Measurements from ENCODE around the gene FBXO36.
"Not testable (repeated sequence)": the region's sequence is repeated elsewhere in the genome, so short reads cannot be mapped to it uniquely, and the experiment has no call there.

FBXO36 gene

DNA sequence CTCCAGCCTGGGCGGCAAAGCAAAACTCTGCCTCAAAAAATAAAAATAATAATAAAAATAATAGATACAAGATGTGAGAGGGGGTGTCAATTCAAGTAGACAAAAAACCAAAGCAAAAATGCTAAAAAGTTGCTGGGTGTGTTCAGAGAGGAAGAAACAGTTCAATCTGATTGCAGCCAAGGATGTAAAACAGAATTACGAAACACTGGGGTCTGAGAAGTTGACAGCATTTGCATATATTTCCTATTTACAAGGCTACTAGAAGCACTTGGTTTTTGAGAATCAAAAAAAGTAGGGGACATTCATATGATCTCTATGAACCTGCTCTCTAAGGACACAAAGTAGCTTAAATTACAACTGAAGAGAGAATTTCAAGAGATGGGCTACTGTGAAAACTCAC is 8.1 kb upstream of the FBXO36 start:
- no peak for DNase-seq

DNA sequence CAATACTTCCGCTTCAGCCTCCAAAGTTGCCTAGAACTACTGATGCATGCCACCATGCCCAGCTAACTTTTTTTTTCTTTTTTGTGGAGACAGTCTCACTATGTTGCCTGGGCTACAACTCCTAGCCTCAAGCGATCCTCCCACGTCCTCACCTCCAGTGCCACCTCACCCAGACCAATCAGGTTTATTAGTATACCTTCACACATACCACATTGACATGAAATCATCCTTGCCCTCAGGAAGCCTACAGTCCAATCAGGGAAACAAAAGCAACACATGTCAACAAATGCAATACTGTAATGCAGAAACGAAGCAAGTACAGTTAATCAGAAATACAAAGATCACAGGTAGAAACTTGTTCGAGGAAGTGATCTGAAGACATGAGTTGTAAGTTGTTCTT is 4.5 kb upstream of the FBXO36 start:
- DNase-seq = no peak

DNA sequence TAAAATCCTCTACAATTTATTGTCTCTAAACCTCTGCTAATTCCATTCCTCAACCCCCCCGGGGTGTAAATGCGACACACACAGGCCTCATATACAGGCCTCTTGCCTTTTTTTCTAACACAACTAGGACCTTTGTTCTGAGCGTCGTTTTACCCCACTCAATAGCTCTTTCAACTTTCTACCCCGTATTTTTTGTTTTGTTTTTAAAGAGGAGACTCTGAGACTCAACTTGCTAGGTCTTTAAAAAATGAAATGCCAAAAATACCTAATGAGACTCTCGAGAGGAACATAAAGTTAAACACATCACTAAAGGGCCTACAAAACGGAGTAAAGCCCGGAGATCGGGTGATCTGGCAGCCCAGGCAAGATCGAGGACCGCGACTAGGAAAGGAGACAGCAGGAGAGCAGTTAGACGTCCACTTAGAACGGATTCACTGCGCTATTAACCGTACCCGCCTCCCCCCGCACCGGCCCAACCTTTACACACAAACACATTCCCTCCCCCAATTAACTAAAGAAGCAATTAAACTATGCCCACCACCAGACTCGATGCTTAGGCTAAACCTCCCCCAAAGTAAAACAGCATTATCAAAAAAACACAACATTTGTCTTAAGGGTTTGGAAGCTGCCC is 2.2 kb upstream of the FBXO36 start:
- DNase-seq = peak; percentile 18 to 21

DNA sequence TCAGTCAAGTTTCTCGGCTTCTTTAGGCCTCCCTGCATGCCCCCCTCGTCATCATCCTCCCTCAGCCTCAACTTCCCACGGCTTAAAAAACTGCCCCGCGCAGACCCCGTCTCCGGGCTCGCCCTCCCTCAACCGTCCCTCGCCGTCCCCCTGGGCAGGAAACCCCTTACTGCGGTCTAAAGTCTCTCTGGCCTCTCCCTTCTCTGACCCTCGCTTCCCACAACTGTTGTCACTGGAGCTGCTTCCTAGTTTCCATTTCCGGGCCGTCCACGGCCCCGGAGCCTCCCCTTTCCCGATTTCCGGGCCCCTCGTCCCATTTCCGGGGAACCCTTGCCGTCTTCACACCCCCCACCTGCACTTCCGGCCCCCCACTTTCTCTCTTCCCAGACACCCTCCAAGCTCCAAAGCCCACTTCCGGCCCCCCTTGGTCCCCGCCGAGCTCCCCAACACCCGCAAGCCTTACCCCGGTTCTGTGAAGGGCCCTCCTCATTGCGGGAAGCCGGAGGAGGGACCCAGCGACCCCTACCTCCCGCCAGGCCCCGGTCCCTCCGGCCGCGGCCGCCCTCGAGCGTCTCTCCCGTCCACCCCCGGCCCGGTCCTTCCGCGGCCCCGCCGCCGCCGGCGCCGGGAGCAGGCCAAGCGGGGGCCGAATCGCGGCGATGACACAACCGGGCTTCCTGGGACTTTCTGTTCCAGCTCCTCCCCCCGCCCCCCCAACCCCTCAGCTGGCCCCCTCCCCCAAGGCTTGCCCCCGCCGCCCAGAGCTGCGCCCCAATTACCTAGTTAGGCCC is 1.0 kb upstream of the FBXO36 start:
- peak; percentile 57 to 68 for DNase-seq

DNA sequence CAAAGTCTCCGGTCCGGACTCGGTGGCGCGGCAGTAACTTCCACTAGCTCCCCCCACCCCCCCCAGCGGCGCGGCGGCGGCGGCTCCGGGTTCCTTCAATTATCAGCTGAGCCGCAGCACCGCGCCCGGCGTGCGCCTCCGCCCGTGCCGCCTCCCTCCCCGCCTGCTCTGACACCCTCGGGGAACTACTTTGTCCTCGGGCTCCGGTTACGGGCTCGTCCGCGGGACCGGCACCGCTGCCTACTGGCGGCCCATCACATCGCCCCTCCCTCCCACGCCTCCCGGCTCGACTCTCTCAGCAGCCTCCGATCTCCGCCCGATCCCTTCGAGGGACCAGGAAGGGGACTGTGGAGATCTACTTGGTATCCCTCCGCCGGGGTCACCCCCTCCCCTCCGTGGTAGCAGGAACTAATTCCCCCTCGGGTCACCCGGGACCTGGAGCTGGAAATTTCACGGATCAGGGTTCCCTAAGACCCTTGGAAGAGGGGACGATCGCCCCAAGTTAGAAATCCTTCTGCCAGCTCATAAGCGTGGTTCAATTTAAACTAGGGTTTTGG is 333 bp upstream of the FBXO36 start, which contains the start of gene TRIP12:
Gene TRIP12, minus strand, starts transcription at position 118 of the 557 bp plus-strand sequence. CDS start 41,930 bp downstream, outside the sequence.
- peak; percentile 88 to 90 for DNase-seq

DNA sequence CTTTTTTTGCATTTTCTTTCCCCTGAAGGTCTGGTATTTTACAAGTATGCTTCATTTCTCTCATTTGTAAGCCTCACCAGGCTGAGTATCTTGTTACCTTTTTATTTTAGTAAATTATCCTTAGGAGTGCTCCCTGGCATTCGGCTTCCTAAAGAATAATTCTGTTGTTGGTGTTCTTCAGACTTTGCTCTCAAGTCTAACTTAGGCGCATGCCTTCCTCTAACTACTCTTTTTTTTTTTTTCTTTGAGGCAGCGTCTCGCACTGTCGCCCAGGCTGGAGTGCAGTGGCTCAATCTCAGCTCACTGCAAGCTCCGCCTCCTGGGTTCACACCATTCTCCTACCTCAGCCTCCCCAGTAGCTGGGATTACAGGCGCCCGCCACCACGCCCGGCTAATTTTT is 2.2 kb downstream of the FBXO36 start:
- not testable (repeated sequence) for DNase-seq

DNA sequence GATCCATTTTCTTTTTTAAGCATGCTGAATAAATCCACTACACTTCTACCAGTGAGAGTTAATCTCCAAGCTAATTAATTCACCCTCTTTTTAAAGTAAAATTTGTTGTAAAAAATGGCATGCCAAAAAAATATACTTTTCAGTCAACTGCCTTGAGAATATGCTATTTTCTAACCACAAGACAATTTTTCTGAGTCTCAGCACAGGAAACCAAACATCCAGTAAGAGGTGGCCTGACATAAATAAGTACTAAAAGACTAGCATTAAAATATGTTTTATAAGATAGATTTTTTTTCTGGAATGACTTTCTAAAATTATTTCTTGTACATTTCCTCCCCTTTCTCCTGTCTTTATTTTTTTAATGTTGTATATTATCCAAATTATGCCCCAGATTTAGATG is 2.9 kb downstream of the FBXO36 start:
- no peak for DNase-seq

DNA sequence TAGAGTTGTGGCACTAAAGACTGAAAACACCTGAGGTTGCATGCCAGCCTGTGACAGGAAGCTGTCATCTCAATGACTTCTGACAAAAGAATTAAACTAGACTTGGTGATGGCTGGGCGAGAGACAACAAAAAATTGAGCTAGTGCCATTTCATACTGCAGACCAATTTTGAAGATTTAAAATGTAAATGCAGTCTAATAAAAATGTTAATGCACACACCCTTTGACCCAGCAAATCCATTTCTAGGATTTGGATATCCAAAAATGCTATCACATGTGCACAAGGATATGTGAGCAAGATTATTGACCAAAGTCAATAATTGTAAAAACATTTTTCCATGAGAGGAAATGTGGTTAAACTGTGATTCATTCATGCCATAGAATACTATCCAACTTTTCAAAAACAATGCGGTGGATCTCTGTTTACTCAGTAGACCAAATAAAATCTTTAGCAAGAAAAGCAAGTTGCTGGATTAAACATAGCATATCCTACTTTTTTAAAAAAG is 5.6 kb downstream of the FBXO36 start:
- DNase-seq = no peak

DNA sequence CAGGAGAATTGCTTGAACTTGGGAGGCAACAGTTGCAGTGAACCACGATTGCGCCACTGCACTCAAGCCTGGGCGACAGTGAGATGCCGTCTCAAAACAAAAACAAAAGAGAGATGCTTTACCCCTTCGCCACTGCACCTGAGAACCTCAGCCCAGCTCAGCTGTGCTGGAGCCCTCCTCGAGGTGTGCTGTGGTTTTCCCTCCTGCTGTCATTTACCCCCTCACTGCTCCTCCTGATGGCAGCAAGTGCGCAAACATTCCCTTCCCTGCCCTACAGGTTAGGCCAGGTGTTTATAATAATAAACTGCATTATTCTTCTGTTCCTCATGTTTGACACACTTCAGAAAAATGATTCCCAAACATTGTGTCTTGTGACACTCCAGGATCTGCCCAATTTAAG is 8.4 kb downstream of the FBXO36 start:
- no peak for DNase-seq

DNA sequence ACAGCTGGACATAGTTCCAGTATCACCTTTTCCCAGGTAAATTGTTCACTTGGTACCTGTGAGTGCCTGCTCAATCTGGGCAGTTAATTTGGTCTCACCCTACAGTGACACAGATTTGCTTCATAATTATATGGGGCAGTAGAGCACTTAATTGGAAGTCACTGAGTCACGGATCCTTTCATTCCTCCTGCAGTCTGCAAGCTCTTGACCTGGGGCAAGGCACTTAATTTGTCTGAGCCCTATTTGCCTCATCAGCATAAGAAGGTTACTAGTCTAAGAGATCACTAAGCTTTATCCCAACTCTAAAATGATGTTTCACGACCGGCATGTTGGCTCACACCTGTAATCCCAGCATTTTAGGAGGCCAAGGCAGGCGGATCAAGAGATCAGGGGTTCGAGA is 8.9 kb downstream of the FBXO36 start:
- DNase-seq = no peak

DNA sequence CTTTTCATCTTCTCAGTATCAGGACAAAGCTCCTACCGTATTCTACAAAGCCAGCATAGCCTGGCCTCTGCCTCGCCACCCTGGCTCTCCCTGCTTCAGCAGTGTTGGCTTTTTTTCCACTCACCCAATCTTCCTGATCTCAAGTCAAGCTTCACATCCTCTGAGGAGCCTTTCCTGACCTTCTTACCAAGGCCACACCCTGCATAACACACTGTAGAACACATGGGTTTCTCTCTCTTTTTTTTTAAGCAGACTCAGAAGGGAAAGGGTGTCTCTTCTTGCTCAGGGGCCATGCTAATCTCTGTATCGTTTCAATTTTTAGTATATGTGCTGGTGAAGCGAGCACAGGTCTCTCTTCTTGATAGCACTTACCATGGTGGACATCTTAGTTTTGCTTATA is 15.2 kb downstream of the FBXO36 start:
- DNase-seq = no peak

DNA sequence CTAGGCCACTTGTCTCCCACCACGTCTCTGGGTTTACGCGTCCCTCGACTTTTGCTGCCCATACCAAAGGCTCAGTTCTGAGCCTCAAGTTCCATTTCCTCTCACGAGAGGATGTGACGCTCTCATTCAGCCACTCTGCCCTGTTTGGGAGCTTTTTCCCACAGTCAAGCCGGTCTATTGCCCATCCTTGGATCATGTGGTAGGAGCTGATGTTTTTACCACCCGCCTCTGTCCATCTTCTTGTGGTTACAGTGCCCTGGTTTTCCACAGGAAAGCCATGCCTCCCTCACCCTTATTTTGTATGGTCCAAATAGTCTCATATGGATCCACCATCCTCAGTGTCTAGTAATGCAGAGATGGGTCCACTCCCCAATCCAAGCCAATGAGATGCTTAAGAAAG is 20.4 kb downstream of the FBXO36 start:
- no peak for DNase-seq

DNA sequence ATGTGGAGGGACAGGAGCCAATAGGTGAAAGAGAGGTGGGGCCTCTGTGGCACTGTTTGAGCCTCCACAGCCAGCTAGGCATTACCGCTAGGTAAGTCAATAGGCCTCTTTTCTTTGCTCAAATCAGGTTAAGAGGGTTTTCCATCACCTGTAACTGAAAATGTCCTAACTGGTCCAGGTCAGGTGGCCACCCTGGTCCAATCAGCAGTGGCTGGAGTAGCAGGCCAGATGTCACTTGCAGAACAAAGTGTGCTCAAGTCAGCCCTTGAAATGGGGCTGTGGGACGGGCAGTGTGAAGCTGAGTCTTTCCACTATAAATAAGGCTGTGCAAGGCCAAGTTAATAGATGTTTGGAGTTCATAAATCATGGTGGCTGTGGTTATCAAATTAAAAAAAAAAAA is 20.9 kb downstream of the FBXO36 start:
- no peak for DNase-seq

DNA sequence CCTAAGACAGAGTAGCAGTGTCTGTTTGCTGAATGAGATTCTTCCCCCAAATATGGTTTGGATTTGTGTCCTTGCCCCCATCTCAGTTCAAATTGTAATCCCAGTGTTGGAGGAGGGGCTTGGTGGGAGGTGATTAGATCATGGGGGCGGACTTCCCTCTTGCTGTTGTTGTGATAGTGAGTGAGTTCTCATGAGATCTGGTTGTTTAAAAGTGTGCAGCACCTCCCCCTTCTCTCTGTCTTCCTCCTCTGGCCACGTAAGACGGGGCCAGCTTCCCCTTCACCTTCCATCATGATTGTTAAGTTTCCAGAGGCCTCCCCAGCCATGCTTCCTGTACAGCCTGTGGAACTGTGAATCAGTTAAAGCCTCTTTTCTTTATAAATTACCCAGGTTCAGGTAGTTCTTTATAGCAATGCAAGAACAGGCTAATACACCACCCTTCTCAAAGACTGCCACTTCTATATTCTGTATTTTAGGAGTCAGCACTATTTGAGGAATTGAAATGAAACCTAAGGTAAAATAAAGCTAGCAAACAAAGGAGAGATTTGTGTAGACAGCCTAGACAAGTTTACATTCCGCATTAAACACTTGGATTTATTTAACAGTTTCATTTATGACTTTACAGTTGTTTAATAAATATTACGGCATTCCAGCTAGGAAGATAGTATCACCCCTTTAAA is 21.6 kb downstream of the FBXO36 start:
- no peak for DNase-seq

DNA sequence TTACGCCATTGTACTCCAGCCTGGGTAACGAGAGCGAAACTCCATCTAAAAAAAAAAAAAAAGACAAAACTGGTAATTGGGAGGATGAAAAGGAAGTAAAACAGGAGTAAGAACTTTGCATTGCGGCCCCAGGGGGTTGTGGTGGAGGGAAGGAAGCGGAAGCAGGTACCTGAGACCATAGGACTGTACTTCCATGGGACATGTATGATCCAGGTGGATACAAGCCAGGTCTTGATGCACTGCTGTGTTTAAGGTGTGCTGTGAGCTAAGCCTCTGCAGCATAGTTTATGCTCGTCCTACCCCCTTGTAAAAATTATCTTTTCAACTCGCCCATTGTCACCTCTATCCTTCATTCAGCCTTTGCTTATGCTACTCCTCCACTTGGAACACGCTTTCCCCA is 23.7 kb downstream of the FBXO36 start:
- DNase-seq = no peak

DNA sequence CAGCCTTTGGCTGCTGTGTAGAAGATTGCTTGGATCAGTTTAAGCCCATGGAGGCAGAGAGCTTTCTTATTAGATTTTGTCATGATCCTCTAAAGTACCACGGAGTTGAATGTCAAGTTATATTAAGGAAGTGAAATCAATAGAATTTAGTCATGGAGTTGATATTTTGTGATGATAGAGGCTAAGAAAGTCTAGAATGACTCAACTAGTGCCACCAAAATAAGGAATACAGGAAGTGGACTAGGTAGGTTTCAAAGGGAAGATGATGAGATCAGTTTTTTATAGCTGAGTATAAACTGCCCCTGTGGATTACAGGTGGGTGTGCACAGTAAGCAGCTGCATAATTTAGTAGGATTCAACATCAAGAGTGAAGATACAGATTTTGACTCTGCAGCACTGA is 25.2 kb downstream of the FBXO36 start:
- DNase-seq = no peak

DNA sequence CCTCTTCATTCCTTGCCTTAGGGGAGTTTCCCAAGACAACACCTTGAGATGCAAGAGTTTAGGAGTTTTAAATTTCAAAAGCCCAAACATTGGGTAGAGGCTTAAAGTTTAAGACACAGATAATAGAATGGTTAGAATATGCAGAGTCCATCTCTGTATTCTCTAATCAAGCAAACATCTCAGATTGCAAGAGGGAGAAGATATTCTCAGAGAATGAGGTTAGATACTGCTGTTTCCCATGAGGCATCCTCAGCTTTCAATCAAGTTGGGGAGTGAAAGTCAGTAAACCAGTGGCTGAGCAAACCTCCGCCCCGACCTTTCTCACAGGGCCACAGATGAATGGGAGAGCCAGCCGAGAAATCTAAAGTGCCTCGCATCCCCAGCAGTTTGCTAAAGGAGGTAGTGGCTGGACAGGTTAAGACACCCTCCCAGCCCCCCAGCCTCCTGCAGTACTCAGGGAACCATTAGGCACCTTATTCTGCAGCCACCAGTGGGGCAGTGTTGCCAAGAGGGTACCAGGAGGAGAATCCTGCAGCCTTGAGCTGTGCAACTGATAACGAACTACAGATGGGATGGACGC is 30.0 kb downstream of the FBXO36 start:
- no peak for DNase-seq

DNA sequence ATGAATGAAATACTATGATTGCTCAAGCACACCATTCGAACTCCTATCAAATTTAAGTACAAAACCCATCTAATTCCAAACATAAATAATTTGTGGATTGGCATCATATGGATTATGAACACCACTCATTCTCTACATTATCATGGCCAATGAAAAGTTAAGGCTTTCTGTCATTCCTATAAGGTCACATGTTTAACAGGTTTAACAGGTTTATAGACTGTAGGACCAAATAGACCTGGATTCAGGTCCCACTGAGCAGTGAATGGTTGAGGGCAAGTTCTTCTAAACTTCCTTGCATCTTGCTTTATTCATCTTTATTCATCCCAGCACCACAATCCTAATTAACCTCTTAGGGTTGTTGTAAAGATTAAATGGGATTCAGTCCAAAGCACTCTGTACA is 33.4 kb downstream of the FBXO36 start:
- DNase-seq = no peak

DNA sequence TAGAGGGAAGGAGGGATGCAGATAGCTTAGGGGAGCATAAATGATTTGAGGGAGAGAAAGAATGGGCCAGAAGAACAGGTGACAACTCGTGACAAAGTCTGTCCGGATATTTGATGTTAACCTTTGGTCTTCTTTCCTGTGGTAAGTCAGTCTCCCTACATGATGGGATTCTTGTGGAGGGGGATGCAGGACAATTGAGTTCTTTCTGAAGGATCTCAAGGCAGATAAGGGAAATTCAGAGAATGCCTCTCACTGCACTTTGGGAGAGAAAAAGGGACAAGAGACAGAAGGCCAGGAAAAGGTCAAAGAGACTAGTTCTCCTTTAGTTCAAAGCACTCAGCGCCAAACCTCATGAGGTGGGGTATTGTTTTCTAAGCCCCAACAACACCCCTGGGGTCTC is 34.2 kb downstream of the FBXO36 start:
- DNase-seq = no peak

DNA sequence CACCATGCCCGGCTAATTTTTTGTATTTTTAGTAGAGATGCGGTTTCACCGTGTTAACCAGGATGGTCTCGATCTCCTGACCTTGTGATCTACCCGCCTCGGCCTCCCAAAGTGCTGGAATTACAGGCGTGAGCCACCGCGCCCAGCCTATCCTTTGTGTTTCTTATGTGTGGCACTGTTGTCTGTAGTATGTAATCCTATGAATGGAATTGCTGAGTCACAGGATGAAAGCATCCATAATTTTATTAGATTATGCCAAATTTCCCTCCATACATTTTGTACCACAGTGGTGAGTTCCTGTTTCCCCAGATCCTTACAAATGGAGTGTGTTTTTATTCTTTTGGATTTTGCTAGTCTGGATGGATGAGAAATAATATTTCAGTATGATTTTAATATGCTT is 41.3 kb downstream of the FBXO36 start:
- DNase-seq = not testable (repeated sequence)

DNA sequence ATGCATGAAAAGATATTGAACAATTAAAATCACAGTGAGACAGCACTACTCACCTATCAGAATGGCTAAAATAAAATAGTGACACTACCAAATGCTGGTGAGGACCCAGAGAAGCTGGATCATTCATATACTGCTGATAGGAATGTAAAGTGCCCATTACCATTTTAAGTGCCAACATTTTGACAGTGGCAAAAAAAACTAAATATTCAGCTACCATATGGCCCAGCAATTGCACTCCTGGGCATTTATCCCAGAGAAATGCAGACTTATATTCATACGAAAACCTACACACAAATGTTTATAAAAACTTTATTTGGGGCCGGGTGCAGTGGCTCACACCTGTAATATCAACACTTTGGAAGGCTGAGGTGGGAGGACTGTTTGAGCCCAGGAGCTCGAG is 47.6 kb downstream of the FBXO36 start:
- no peak for DNase-seq

DNA sequence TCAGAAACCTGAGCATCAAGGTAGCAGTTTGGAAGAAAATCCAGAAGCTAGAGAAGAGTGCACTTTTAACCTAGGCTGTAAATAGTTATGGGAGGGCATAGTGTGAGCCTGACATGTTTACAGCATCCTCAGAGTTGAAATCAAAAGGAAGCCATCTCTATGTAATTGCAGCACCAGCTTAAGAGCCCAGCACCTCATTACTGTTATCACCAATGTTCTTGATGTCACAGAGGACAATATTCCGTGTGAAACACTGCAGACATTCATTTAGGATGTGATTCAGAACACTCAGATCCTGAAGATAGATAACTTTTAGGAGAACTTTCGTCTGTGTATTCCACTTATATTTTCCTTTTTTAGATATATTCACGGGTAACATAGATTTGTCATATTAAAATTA is 48.1 kb downstream of the FBXO36 start:
- DNase-seq = no peak

DNA sequence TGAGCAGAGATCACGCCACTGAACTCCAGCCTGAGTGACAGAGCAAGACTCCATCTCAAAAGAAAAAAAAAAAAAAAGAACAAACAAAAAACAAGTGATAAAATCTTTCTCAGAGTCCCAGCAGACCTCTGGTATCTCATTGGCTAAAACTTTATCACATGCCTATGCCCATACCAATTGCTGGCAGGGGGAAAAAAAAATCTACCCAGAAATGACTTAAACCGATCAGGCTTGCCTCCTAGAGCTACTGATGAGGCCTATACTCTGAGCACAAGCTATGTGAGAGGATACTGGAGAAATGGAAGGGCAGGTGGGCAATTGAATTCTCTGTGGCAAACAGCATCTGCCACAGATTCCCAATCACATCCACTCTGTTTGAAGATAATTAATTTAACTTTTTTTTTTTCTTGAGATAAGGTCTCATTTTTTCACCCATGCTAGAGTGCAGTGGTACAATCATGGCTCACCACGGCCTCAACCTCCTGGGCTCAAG is 49.0 kb downstream of the FBXO36 start:
- DNase-seq = no peak
